Measurements from ENCODE around the gene CCNH. TPM values are rescaled to one million over a fixed set of nuclear protein-coding genes. Genes with fewer than 3 reads are reported as not detected.

The CCNH gene
- total RNA-seq, 1 donor: 58.3 TPM

DNA sequence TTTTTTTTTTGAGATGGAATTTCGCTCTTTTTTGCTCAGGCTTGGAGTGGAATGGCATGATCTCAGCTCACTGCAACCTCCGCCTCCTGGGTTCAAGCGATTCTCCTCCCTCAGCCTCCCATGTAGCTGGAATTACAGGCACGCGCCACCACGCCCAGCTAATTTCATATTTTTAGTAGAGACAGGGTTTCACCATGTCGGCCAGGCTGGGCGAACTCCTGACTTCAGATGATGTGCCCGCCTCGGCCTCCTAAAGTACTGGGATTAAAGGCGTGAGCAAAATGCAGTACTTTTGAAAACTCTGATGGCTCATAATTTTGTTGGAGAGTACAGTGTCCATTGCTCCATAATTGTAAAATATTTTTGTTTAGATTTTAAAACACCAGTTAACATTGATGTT lies 52.6 kb downstream of the CCNH start:
- no peak overlapping the region for H3K4me3 ChIP-seq (ENCODE audit: low read depth, low read length)
- no peak for DNase-seq (ENCODE audit: low read depth)
- TF ChIP-seq, protein P1, sequence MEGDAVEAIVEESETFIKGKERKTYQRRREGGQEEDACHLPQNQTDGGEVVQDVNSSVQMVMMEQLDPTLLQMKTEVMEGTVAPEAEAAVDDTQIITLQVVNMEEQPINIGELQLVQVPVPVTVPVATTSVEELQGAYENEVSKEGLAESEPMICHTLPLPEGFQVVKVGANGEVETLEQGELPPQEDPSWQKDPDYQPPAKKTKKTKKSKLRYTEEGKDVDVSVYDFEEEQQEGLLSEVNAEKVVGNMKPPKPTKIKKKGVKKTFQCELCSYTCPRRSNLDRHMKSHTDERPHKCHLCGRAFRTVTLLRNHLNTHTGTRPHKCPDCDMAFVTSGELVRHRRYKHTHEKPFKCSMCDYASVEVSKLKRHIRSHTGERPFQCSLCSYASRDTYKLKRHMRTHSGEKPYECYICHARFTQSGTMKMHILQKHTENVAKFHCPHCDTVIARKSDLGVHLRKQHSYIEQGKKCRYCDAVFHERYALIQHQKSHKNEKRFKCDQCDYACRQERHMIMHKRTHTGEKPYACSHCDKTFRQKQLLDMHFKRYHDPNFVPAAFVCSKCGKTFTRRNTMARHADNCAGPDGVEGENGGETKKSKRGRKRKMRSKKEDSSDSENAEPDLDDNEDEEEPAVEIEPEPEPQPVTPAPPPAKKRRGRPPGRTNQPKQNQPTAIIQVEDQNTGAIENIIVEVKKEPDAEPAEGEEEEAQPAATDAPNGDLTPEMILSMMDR (IDR thresholded peaks at IDR 0.05; ENCODE audit: insufficient read depth, low read depth, low read length): no peak

- TF ChIP-seq, protein P1 (IDR thresholded peaks at IDR 0.05; ENCODE audit: insufficient read depth, low read depth, low read length): no peak
- H3K4me3 ChIP-seq (ENCODE audit: low read depth, low read length): no peak overlapping the region
- no peak for DNase-seq (ENCODE audit: low read depth)
These were observed 53.6 kb downstream of the CCNH start for GRCh38 chr5:87359106-87359505.

GRCh38 chr5:87354496-87354895 lies 58.2 kb downstream of the CCNH start:
- H3K4me3 ChIP-seq (ENCODE audit: low read depth, low read length): no peak overlapping the region
- TF ChIP-seq, protein P1 (IDR thresholded peaks at IDR 0.05; ENCODE audit: insufficient read depth, low read depth, low read length): no peak
- no peak for DNase-seq (ENCODE audit: low read depth)

DNA sequence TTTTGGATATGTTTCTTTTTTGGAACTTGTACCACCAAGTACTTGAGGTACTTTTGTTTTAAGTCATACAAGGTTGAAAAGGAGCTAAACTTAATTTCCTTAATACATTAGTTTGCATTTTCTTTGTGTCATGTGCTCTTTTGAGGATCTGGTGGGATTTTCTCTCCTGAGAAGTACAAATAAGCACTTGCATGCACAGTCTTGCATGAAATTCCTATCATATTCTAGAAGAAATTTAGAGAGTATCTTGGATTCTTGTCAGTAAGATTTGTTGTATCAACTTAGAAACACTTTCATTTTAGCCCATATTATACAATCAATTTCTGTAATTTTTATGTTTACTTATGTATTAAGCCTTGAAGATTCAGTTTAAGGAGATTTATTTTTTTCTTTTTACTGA lies 64.9 kb downstream of the CCNH start:
- TF ChIP-seq, protein P1 (IDR thresholded peaks at IDR 0.05; ENCODE audit: insufficient read depth, low read depth, low read length): no peak
- no peak overlapping the region for H3K4me3 ChIP-seq (ENCODE audit: low read depth, low read length)
- no peak for DNase-seq (ENCODE audit: low read depth)

GRCh38 chr5:87347272-87347671 lies 65.5 kb downstream of the CCNH start:
- TF ChIP-seq, protein P1 (IDR thresholded peaks at IDR 0.05; ENCODE audit: insufficient read depth, low read depth, low read length): no peak
- DNase-seq (ENCODE audit: low read depth): no peak
- no peak overlapping the region for H3K4me3 ChIP-seq (ENCODE audit: low read depth, low read length)

Small RNA genes lying within 50 kb of the gene (small RNA-seq; reads per million reads assigned to genes)
- not detected for gene RNU6-727P

Other genes with a start within 250 kb of the CCNH start
- gene RASA1, start 145.0 kb downstream of the CCNH start, total RNA-seq: 30.0 and 44.9 TPM in 2 replicates